ENCODE results near the gene BCL6. TPM values are rescaled to one million over a fixed set of nuclear protein-coding genes. Genes with fewer than 3 reads are reported as not detected.

BCL6 gene
- total RNA-seq, 1 donor from 2014 or later = 29.2 TPM

DNA sequence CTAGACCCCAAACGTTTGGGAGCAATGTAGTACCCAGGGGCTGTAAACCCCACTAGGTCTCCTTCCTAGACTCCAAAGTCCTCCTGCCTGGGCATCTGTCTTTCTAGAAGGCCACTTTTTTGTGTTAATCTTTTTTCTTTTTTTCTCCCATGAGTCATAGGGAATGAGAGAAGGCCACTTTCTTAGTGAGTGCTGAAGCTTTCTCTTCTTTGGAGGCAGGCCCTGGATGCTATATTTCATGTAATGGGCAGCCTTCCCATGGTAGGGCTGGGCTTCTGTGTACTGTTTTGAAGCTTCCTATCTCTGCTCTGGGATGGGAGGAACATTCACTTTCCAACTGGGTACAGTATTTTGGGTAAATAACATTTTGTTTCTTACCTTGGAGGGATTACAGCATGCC lies 27.7 kb downstream of the BCL6 start:
- Mint-ChIP-seq H3K27ac (no peak overlapping the region), H3K4me3 (no peak overlapping the region), H3K9me3 (no peaks in the 10 kb centered on the region), H3K27me3 (ENCODE audit: low read depth) (peaks cover 4% of the 10 kb centered on the region), H3K36me3 (peaks cover 17% of the 10 kb centered on the region), H3K4me1 (no peaks in the 10 kb centered on the region)
- DNase-seq (ENCODE audit: low spot score in 2 of 2, unreplicated experiment in 2 of 2) = no peak
- TF ChIP-seq, protein P1, sequence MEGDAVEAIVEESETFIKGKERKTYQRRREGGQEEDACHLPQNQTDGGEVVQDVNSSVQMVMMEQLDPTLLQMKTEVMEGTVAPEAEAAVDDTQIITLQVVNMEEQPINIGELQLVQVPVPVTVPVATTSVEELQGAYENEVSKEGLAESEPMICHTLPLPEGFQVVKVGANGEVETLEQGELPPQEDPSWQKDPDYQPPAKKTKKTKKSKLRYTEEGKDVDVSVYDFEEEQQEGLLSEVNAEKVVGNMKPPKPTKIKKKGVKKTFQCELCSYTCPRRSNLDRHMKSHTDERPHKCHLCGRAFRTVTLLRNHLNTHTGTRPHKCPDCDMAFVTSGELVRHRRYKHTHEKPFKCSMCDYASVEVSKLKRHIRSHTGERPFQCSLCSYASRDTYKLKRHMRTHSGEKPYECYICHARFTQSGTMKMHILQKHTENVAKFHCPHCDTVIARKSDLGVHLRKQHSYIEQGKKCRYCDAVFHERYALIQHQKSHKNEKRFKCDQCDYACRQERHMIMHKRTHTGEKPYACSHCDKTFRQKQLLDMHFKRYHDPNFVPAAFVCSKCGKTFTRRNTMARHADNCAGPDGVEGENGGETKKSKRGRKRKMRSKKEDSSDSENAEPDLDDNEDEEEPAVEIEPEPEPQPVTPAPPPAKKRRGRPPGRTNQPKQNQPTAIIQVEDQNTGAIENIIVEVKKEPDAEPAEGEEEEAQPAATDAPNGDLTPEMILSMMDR (IDR thresholded peaks at IDR 0.05; ENCODE audit: unreplicated experiment) = no peak

DNA sequence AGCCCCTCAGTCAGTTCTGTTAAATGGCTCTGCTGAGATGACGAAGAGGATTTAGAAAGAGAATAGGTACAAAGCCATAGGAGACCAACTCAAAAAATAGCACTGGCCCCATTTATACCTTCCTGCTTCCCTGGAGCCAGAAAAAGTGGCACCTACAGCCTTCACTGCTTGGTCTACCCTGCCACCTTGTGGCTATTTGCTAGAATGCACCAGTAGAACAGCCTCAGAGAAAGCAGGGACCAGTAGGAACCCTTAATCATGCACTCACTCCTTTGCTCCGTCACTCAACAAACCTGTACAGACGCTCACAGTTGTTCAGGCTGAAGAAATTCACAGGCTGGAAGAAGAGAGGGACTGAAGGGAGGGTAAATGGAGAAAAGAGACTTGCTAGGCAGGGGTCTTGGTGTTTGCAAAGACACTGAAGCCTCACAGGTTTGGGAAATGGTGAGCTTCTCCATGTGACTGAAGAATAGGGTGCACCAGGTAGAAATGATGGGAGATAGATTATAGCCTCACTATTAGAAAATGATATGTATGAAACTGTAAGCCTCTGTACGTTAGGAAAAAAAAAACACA lies 30.8 kb downstream of the BCL6 start:
- DNase-seq (ENCODE audit: low spot score in 2 of 2, unreplicated experiment in 2 of 2) = peak in 1 of 2 experiments; percentile 78

DNA sequence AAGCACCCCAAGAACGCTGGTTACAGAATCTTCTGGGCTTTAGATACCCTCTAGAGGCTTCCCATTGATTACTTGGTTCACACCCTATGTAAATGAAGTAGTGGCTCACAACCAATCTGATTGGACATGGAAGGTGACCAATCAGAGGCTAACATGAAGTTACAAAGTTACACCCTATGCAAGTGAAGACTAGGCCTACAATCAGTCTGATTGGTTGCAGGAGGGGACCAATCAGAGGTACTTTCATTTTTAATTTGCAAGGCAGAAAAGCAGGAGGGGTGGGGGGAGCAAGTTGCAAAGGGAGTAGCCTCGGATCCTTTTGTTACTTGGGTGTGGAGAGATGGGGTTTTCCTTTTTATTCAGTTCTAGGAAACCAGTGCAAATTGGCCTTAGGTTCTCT lies 31.8 kb downstream of the BCL6 start:
- Mint-ChIP-seq H3K36me3 (no peaks in the 10 kb centered on the region), H3K27ac (no peak overlapping the region), H3K4me3 (no peak overlapping the region), H3K9me3 (no peaks in the 10 kb centered on the region), H3K4me1 (no peaks in the 10 kb centered on the region), H3K27me3 (ENCODE audit: low read depth) (peaks cover 4% of the 10 kb centered on the region)
- TF ChIP-seq, protein P1 (IDR thresholded peaks at IDR 0.05; ENCODE audit: unreplicated experiment) = no peak
- DNase-seq (ENCODE audit: low spot score in 2 of 2, unreplicated experiment in 2 of 2) = no peak

More for the DNA sequence above, 30.8 kb downstream of the BCL6 start:
- Mint-ChIP-seq H3K27ac (no peak overlapping the region), H3K27me3 (ENCODE audit: low read depth) (peaks cover 4% of the 10 kb centered on the region), H3K36me3 (no peaks in the 10 kb centered on the region), H3K4me3 (no peak overlapping the region), H3K4me1 (no peaks in the 10 kb centered on the region), H3K9me3 (no peaks in the 10 kb centered on the region)
- TF ChIP-seq, protein P1 (IDR thresholded peaks at IDR 0.05; ENCODE audit: unreplicated experiment) = peak; percentile 82

DNA sequence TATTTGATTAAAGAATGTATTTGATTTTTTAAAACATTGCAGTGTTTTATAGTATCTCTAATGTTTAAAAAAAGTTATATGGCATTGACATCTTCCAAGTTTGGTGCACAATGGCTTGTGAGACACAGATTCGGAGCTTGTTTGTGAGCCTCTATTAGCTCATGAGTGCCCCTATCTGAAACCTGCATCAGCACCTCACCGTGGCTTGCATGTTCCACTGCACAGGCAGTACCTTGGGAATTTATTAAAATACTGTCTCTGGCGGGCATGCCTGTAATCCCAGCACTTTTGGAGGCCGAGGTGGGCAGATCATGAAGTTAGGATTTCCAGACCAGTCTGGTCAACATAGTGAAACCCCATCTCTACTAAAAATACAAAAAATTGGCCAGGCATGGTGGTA lies 36.1 kb downstream of the BCL6 start:
- Mint-ChIP-seq H3K4me3 (no peak overlapping the region), H3K27ac (no peak overlapping the region), H3K9me3 (no peaks in the 10 kb centered on the region), H3K36me3 (no peaks in the 10 kb centered on the region), H3K27me3 (ENCODE audit: low read depth) (no peaks in the 10 kb centered on the region), H3K4me1 (no peaks in the 10 kb centered on the region)
- TF ChIP-seq, protein P1 (IDR thresholded peaks at IDR 0.05; ENCODE audit: unreplicated experiment) = no peak
- no peak for DNase-seq (ENCODE audit: low spot score in 2 of 2, unreplicated experiment in 2 of 2)

DNA sequence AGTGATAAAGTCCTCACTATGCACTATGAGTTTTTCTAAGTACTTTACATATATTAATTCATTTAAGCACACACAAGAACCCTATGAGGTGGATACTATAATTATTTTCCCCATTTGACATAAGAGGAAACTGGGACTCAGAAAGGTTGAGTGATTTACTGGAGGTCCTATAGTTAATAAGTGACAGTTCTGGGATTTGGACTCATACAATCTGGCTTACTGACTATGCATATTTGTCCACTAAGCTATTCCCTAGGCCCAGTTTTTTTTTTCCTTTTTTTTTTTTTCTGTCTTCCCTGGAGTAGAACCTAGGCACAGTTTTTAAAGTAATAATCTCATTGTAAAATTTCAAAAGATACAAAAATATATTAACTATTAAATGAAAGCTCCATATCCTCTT lies 36.6 kb downstream of the BCL6 start:
- Mint-ChIP-seq H3K4me1 (no peaks in the 10 kb centered on the region), H3K9me3 (no peaks in the 10 kb centered on the region), H3K36me3 (no peaks in the 10 kb centered on the region), H3K27me3 (ENCODE audit: low read depth) (no peaks in the 10 kb centered on the region), H3K27ac (no peak overlapping the region), H3K4me3 (no peak overlapping the region)
- DNase-seq (ENCODE audit: low spot score in 2 of 2, unreplicated experiment in 2 of 2) = no peak
- TF ChIP-seq, protein P1 (IDR thresholded peaks at IDR 0.05; ENCODE audit: unreplicated experiment) = no peak

DNA sequence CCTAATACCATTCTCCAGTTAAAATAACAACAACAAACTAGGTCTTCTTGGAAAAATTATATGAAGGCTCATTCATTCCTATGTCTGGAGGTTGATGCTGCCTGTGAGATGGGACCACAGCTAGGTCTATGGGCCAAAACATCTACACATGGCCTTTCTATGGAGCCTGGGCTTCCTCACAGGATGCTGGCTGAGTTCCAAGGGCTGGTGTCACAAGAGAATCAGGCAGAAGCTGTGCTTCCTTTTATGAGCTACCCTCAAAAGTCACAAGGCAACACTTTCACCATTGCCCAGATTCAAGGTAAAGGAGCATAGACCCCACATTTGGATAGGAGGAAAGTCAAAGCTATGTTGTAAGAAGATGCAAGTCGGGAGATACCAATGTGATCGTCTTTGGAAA lies 38.3 kb downstream of the BCL6 start:
- Mint-ChIP-seq H3K27ac (no peak overlapping the region), H3K9me3 (no peaks in the 10 kb centered on the region), H3K36me3 (no peaks in the 10 kb centered on the region), H3K27me3 (ENCODE audit: low read depth) (no peaks in the 10 kb centered on the region), H3K4me1 (no peaks in the 10 kb centered on the region), H3K4me3 (no peak overlapping the region)
- no peak for DNase-seq (ENCODE audit: low spot score in 2 of 2, unreplicated experiment in 2 of 2)
- TF ChIP-seq, protein P1 (IDR thresholded peaks at IDR 0.05; ENCODE audit: unreplicated experiment) = no peak
